Activated CD8-positive, alpha-beta T cell treated with anti-CD3 and anti-CD28 coated beads for 36 hours (primary cell): ENCODE measurements around the gene HHATL. TPM values are rescaled to one million over a fixed set of nuclear protein-coding genes. Genes with fewer than 3 reads are reported as not detected.
A peak's percentile ranks its signal among the peaks of the same experiment; 100 is the strongest.

ENCODE experiments used
- ATAC-seq: fragments of 200-7000 bp; cut with Tn5 transposase; one replicate; pipeline ENCODE4 v1.10.0; 2021; ENCODE audit warnings: mild to moderate bottlenecking, moderate library complexity
- CTCF ChIA-PET: fragments of 350-600 bp; sonication (Branson Sonifier 250); formaldehyde crosslinking; loops from one replicate; lab custom pipeline; 2021; ENCODE audit warnings: antibody characterized with exemption; lab: Charles Lee
- POLR2A ChIA-PET: fragments of 350-600 bp; sonication (Branson Sonifier 250); formaldehyde crosslinking; loops from one replicate; lab custom pipeline; 2021; ENCODE audit warnings: antibody characterized with exemption; lab: Charles Lee
- DNase-seq: peaks from one replicate; pipeline ENCODE4 v3.0.0-alpha.2; 2020
- H3K27ac Mint-ChIP-seq: one replicate; pipeline ENCODE4 v1.8.0; 2021; ENCODE audit warnings: mild to moderate bottlenecking, mixed read lengths
- H3K27me3 Mint-ChIP-seq: one replicate; pipeline ENCODE4 v1.8.0; 2021; ENCODE audit warnings: mixed read lengths
- H3K36me3 Mint-ChIP-seq: one replicate; pipeline ENCODE4 v1.8.0; 2021; ENCODE audit warnings: low read depth, mixed read lengths
- H3K4me1 Mint-ChIP-seq: one replicate; pipeline ENCODE4 v1.8.0; 2021; ENCODE audit warnings: low read depth, mixed read lengths
- H3K4me3 Mint-ChIP-seq: one replicate; pipeline ENCODE4 v1.8.0; 2021; ENCODE audit warnings: mild to moderate bottlenecking, moderate library complexity, mixed read lengths
- H3K9me3 Mint-ChIP-seq: one replicate; pipeline ENCODE4 v1.8.0; 2021; ENCODE audit warnings: mixed read lengths
- intact Hi-C: fragments of 100-400 bp; cut with micrococcal nuclease; formaldehyde crosslinking; loops from one replicate; pipeline ENCODE4 v1.10.0; 2022
- total RNA-seq, 2 experiments: library from RNA; stranded (reverse); gene quantifications; one replicate each; pipeline ENCODE4 v1.2.3, GENCODE V29; 2021
- TF ChIP-seq, protein P1 (sequence below): fragments of 200-600 bp; IDR thresholded peaks from one replicate; pipeline ENCODE4 v1.8.0; 2022; ENCODE audit warnings: antibody characterized with exemption, mild to moderate bottlenecking

HHATL gene
- total RNA-seq, 2 experiments from 2014 or later = not detected

DNA sequence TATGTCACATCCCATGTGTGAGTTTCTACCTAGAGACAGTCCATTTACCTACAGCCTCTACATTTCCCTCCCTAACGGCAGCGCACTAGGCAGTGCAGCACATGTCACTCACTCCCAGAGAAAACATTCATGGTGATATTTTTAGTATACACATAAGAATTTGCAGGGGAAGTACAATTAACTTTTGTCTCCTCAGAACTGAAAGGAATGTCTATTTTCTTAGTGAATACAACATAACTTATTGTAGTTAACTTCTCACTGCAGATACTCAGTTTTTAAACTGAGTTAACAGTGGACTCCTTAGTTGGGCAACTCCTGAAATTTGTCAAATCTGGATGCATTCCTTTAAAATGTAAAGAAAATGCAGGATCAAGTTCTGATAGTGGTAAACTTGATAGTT lies 53.6 kb downstream of the HHATL start:
- H3K27ac Mint-ChIP-seq = no peak overlapping the region
- TF ChIP-seq, protein P1, sequence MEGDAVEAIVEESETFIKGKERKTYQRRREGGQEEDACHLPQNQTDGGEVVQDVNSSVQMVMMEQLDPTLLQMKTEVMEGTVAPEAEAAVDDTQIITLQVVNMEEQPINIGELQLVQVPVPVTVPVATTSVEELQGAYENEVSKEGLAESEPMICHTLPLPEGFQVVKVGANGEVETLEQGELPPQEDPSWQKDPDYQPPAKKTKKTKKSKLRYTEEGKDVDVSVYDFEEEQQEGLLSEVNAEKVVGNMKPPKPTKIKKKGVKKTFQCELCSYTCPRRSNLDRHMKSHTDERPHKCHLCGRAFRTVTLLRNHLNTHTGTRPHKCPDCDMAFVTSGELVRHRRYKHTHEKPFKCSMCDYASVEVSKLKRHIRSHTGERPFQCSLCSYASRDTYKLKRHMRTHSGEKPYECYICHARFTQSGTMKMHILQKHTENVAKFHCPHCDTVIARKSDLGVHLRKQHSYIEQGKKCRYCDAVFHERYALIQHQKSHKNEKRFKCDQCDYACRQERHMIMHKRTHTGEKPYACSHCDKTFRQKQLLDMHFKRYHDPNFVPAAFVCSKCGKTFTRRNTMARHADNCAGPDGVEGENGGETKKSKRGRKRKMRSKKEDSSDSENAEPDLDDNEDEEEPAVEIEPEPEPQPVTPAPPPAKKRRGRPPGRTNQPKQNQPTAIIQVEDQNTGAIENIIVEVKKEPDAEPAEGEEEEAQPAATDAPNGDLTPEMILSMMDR = no peak
- H3K4me3 Mint-ChIP-seq = no peak overlapping the region
- no peak for DNase-seq
- ChIA-PET POLR2A (no interaction called here), CTCF (no interaction called here)
- intact Hi-C loops = no loop called here
- peaks cover 5% of the 10 kb centered on the region for H3K27me3 Mint-ChIP-seq
- H3K36me3 Mint-ChIP-seq = peaks cover 17% of the 10 kb centered on the region
- ATAC-seq = no peak
- H3K9me3 Mint-ChIP-seq = no peaks in the 10 kb centered on the region
- peaks cover 9% of the 10 kb centered on the region for H3K4me1 Mint-ChIP-seq

DNA sequence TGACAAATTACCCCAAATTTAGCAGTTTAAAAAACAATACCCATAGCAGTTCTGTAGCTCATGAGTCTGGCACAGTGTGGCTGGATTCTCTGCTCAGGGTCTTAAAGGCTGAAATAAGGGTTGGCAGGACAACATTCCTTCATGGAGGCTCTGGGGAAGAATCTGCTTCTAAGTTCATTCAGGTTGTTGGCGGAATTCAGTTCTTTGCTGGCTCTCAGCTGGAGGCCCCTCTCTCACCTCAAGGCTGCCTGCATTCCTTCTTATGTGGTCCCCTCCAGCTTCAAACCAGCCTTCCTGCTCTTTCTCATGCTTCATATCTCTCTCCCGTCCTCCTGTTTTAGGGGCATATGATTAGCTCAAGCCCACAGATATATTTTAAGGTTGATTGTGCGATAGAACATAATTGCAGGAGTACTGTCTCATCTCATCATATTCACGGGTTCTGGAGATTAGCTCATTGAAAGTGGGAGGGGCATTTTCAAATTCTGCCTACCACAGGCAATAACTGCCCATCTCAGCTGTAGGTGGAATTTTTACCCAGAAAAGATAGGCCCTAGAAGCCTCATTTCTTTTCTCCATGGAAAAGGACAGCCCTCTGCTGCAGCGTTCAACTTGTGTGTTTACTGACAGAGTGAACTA lies 54.7 kb downstream of the HHATL start:
- TF ChIP-seq, protein P1 = no peak
- peak overlapping the region; percentile 47 for H3K27ac Mint-ChIP-seq
- CTCF ChIA-PET = interaction anchor here (0.9 kb wide), 1 partner anchor 11 kb away, joined by 4 read pairs; no protein-coding TSS in a partner anchor

More for the DNA sequence above, 54.7 kb downstream of the HHATL start:
- H3K4me1 Mint-ChIP-seq = peaks cover 4% of the 10 kb centered on the region
- POLR2A ChIA-PET = interaction anchor here (0.9 to 1.0 kb wide), 2 partner anchors 11 to 13 kb away, joined by 3 read pairs; no protein-coding TSS in a partner anchor
- H3K27me3 Mint-ChIP-seq = no peaks in the 10 kb centered on the region
- no peak for DNase-seq
- no peaks in the 10 kb centered on the region for H3K9me3 Mint-ChIP-seq
- intact Hi-C loops = no loop called here
- H3K36me3 Mint-ChIP-seq = peaks cover 23% of the 10 kb centered on the region
- H3K4me3 Mint-ChIP-seq = no peak overlapping the region
- ATAC-seq = no peak

Other genes with a start within 250 kb of the HHATL start
- 1 to 10 TPM; 8.5 to 9.0 TPM for gene VIPR1, start 200.2 kb downstream of the HHATL start, total RNA-seq
- 10 to 100 TPM; 35.0 to 35.7 TPM for gene SEC22C, start 120.8 kb downstream of the HHATL start, total RNA-seq
- 10 to 100 TPM; 56.9 to 59.6 TPM for gene SS18L2, start 111.9 kb downstream of the HHATL start, total RNA-seq
- 10 to 100 TPM; 63.4 to 65.9 TPM for gene NKTR, start 102.1 kb downstream of the HHATL start, total RNA-seq
- under 1 TPM; 0.43 to 0.45 TPM for gene ZBTB47, start 49.1 kb downstream of the HHATL start, total RNA-seq
- not detected for gene KLHL40, start 17.3 kb downstream of the HHATL start, total RNA-seq
- gene CCDC13, start 70.5 kb upstream of the HHATL start, total RNA-seq = under 1 TPM in 1 of 2 experiments, not detected in 1; 0.29 TPM
- 10 to 100 TPM; 58.4 to 60.5 TPM for gene HIGD1A, start 101.7 kb upstream of the HHATL start, total RNA-seq
- gene ACKR2, start 106.6 kb upstream of the HHATL start, total RNA-seq = 1 to 10 TPM; 1.2 to 1.4 TPM
- gene CYP8B1, start 173.1 kb upstream of the HHATL start, total RNA-seq = not detected
- gene ZNF662, start 203.3 kb upstream of the HHATL start, total RNA-seq = 1 to 10 TPM; 2.1 to 3.2 TPM